ENCODE results near the gene FBXO9.
"Not testable (repeated sequence)": the region's sequence is repeated elsewhere in the genome, so short reads cannot be mapped to it uniquely, and the experiment has no call there.

FBXO9 gene

DNA sequence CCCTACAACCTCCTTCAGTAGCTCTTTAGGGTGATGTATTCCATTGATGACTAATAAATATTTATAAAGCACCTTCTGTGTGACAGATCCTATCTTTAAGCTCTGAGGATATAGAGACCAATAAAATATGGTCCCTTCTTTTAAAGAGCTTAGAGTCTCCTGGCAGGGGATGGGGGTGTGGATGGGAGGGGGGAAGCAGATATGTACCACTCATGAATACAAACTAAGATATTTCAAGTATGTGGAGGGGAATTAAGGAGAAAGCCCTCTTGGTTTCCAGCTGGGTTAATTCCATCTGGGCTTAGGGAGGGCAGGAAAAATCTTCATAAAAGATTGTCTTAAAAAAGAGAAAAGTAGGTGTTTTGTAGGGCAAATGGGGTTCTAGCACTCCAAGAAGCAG lies 21.6 kb upstream of the FBXO9 start:
- DNase-seq (ENCODE audit: low spot score): no peak
- TF ChIP-seq, protein P1, sequence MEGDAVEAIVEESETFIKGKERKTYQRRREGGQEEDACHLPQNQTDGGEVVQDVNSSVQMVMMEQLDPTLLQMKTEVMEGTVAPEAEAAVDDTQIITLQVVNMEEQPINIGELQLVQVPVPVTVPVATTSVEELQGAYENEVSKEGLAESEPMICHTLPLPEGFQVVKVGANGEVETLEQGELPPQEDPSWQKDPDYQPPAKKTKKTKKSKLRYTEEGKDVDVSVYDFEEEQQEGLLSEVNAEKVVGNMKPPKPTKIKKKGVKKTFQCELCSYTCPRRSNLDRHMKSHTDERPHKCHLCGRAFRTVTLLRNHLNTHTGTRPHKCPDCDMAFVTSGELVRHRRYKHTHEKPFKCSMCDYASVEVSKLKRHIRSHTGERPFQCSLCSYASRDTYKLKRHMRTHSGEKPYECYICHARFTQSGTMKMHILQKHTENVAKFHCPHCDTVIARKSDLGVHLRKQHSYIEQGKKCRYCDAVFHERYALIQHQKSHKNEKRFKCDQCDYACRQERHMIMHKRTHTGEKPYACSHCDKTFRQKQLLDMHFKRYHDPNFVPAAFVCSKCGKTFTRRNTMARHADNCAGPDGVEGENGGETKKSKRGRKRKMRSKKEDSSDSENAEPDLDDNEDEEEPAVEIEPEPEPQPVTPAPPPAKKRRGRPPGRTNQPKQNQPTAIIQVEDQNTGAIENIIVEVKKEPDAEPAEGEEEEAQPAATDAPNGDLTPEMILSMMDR (IDR thresholded peaks at IDR 0.05; ENCODE audit: borderline replicate concordance, control extremely low read depth, extremely low read depth, insufficient read depth, missing control alignments): no peak
- in situ Hi-C loops (cut with MboI; ENCODE audit: low sequenced_read_pairs, unreplicated experiment): no loop called here

DNA sequence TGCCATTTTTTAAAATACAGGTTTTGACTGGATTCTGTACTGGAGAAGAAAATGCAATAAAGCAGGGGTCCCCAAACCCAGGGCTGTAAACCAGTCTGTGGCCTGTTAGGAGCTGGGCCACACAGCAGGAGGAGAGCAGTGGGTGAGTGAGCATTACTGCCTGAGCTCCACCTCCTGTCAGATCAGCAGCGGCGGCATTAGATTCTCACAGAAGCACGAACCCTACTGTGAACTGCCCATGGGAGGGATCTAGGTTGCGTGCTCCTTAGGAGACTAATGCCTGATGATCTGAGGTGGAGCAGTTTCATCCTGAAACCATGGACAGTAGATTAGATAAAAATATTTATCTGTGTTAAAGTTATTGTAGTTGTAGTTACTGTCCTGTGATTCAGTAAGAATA lies 21.1 kb upstream of the FBXO9 start:
- DNase-seq (ENCODE audit: low spot score): no peak

DNA sequence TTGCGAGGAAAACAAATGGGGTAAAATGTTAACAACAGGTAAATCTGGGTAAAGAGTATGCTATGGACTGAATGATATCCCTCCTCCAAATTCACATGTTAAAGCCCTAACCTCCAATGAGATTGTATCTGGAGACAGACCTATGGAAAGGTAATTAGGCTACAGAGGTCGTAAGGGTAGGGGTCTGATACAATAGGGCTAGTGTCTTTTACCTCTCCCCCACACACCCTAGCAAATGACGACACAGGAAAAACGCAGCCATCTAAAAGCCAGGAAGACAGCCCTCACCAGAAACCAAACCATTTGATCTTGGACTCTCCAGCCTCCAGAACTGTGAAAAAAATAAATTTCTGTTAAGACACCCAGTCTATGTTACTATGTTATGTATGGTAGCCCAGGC lies 20.6 kb upstream of the FBXO9 start:
- TF ChIP-seq, protein P1 (IDR thresholded peaks at IDR 0.05; ENCODE audit: borderline replicate concordance, control extremely low read depth, extremely low read depth, insufficient read depth, missing control alignments): no peak
- DNase-seq (ENCODE audit: low spot score): no peak
- in situ Hi-C loops (cut with MboI; ENCODE audit: low sequenced_read_pairs, unreplicated experiment): no loop called here

More for the DNA sequence above, 21.1 kb upstream of the FBXO9 start:
- in situ Hi-C loops (cut with MboI; ENCODE audit: low sequenced_read_pairs, unreplicated experiment): no loop called here
- TF ChIP-seq, protein P1 (IDR thresholded peaks at IDR 0.05; ENCODE audit: borderline replicate concordance, control extremely low read depth, extremely low read depth, insufficient read depth, missing control alignments): no peak

DNA sequence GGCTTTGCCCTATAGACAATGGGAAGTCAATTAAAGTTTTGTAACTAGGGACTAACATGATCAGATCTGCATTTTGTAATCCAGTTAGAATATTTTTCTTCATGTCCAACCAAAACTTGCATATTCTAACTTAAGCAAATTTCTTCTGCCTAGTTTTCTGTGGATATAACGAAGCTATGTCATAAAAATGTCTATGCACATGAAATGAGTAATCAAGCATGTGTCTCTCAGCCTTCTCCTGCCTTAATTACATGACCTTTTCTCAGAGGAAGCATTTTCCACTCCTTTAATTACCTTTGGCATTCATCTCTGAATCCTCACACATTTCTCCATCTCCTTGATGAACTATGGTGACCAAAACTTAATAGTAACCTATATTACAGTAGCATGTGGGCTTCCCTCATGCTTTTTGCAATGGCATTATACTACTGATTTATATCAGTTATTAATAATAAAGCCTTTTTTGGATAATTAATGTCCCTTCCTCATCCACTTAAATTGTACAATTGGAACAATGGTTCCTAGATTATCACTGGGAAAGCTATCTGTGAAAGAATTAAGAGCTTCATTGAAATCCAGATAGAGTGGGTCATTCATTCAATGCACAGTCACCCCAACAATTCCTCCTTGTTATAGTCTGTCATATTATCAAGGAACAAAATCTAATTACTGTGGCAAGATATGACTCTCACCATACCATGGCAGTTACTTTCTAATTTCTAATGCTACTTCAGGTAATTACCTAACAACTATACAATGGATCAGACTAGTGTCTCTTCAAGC lies 19.1 kb upstream of the FBXO9 start:
- in situ Hi-C loops (cut with MboI; ENCODE audit: low sequenced_read_pairs, unreplicated experiment): no loop called here
- DNase-seq (ENCODE audit: low spot score): no peak
- TF ChIP-seq, protein P1 (IDR thresholded peaks at IDR 0.05; ENCODE audit: borderline replicate concordance, control extremely low read depth, extremely low read depth, insufficient read depth, missing control alignments): no peak

DNA sequence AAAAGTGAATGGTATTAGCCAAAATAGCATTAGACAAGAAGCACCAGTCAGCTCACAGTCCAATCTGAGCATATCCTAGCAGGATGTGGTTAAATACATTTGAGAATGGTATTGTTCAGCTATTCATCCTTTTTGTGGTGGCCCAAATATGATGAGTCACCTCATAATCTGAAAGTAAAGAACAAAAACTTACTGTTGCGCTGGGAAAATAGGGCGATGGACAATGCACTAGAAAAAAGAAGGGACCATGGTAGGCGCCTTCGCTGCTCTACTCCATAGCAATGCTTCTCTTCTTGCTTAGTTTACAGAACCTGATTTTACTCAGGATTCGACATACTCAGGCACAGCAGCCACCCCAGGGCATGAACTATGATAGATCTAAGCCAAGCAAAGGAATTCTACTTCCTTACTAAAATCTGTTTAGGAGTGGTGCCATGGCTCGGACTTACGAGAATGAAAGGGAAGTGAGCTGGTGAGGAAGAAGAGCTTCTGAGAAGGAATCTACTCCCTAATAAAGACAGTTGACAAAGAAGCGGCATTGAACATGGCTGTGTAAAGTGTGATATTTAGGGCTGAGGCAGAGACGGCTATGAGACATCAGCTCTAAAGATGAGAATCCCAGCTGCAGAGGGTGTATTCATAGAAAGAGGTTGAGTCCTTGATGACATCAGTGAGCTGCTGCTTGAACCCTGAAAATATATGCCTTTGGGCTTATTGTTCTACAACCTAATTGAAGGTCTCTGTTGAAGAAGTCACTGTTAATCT lies 16.6 kb upstream of the FBXO9 start:
- in situ Hi-C loops (cut with MboI; ENCODE audit: low sequenced_read_pairs, unreplicated experiment): no loop called here
- TF ChIP-seq, protein P1 (IDR thresholded peaks at IDR 0.05; ENCODE audit: borderline replicate concordance, control extremely low read depth, extremely low read depth, insufficient read depth, missing control alignments): no peak
- peak; percentile 36 for DNase-seq (ENCODE audit: low spot score)

GRCh38 chr6:53049415-53049814 lies 15.8 kb upstream of the FBXO9 start:
- TF ChIP-seq, protein P1 (IDR thresholded peaks at IDR 0.05; ENCODE audit: borderline replicate concordance, control extremely low read depth, extremely low read depth, insufficient read depth, missing control alignments): no peak
- DNase-seq (ENCODE audit: low spot score): no peak
- in situ Hi-C loops (cut with MboI; ENCODE audit: low sequenced_read_pairs, unreplicated experiment): no loop called here

DNA sequence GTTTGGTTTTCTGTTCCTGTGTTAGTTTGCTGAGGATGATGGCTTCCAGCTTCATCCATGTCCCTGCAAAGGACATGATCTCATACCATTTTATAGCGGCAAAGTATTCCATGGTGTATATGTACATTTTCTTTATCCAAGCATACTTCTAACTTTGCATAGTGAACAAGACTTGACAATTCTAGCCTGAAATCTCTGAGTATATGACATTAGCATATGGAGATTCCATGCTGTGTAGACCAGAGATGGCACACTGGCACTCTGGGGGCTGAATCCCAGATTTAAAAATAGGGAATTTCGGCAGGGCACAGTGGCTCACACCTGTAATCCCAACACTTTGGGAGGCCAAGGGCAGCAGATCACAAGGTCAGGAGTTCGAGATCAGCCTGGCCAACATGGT lies 13.1 kb upstream of the FBXO9 start:
- in situ Hi-C loops (cut with MboI; ENCODE audit: low sequenced_read_pairs, unreplicated experiment); DNase-seq (ENCODE audit: low spot score): not testable (repeated sequence)

All from GM13976 (cell line).